ENCODE measurements around the gene CSF3R. TPM values are rescaled to one million over a fixed set of nuclear protein-coding genes. Genes with fewer than 3 reads are reported as not detected.

CSF3R gene
- polyA plus RNA-seq (2012; ENCODE audit: missing spikeins): 0.51 TPM

DNA sequence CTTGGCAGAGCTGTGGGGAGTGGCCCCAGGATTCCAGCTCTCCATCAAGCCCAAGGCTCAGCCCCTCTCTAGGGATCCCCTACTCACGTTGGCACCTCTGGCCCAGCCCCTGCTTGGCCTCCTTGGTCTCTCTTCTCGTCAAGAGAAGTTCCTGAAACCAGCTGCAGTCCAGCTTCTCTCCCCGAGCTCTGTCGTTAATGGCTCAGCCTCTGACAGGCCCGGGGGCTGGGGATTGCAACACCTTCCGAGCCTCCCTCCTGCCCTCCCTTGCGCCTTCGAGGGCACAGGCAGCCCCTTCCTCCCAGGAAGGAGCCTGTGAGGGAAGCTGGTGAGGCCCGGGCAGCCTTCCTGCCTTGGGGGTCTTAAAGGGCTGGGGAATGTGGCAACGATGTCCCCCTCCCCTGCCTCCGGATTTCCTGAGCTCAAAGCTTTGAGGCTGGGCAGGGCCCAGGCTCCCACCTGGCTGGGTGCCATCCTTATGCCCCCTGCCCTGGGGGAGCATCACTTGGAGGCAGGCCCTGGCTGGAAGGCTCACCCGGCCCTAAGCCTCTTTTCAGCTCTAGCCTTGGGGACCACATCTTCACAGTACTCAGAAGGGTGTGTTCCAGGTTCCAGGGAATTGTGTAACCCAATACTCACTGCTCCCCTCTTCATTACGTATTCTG lies at the start of gene CSF3R:
Gene CSF3R, minus strand, starts transcription at position 190 of the 665 bp plus-strand sequence. CDS start 3,417 bp downstream, outside the sequence.
- TF ChIP-seq POLR2A (IDR thresholded peaks at IDR 0.05; ENCODE audit: low read depth, low read length): no peak
- no peak for TF ChIP-seq TAF1 (IDR thresholded peaks at IDR 0.05; ENCODE audit: borderline replicate concordance, low read depth, low read length)
- TF ChIP-seq POLR2AphosphoS5 (IDR thresholded peaks at IDR 0.05; ENCODE audit: low read depth, low read length): no peak
- FAIRE-seq (no peak), DNase-seq (ENCODE audit: insufficient read length) (no peak)

DNA sequence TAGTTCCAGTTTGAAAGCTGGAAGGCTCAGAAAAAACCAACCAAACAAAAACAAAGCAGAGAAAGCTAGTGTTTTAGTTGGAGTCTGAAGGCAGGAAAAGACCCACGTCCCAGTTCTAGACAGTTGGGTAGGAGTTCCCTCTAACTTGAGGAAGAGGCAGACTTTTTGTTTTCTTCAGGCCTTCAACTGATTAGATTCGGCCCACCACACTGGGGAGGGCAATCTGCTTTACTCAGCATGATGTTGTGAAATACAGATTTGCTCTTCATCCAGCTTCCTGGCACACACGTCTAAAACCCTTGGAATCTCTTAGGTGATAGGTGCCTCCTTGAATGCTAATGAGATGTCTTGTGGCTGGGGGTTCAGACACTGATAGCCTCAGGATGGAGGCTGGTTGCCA lies 49.1 kb upstream of the CSF3R start:
- FAIRE-seq (no peak), DNase-seq (ENCODE audit: insufficient read length) (no peak)
- TF ChIP-seq POLR2A (IDR thresholded peaks at IDR 0.05; ENCODE audit: low read depth, low read length) (no peak), TAF1 (IDR thresholded peaks at IDR 0.05; ENCODE audit: borderline replicate concordance, low read depth, low read length) (no peak), POLR2AphosphoS5 (IDR thresholded peaks at IDR 0.05; ENCODE audit: low read depth, low read length) (no peak)

DNA sequence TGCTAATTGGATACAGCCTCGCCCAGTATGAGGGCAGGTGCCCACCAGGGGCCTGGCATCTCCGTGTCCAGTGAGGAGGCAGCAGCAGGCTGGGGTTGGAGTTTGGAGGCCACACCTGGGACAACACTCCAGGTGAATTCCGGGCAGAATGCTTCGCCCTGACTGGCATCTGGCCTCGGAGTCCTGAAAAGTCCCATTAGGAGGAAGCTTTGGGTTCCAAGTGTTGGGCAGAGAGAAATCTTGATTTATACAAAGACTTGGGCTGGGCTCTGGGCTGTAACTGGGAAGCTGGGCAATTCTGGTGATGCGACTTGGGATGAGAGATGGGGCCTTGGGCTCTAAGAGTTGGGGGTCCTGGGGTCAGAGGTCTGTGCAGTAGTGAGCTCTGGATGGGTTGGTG lies 48.1 kb upstream of the CSF3R start:
- DNase-seq (ENCODE audit: insufficient read length): no peak
- no peak for FAIRE-seq
- TF ChIP-seq TAF1 (IDR thresholded peaks at IDR 0.05; ENCODE audit: borderline replicate concordance, low read depth, low read length) (no peak), POLR2A (IDR thresholded peaks at IDR 0.05; ENCODE audit: low read depth, low read length) (no peak), POLR2AphosphoS5 (IDR thresholded peaks at IDR 0.05; ENCODE audit: low read depth, low read length) (no peak)

DNA sequence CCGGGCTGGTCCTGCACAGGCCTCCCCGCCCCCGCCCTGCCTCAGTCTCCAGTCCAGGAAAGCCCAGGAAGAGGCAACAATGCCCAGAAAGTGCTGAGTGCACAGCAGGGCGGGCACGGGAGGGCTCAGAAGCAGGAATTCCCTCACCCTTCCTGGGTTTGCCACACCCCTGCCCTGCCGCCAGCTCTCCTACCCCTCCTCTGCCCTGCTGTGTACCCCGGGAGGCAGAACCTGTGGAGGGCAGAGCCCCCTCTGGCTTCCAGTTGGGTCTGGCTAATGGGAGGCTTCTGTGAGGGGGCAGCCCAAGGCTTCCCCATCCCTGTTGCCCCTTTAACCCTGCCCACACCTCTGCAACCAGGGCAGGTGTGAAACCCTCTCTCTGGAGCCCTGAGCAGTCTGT lies 47.5 kb upstream of the CSF3R start:
- no peak for DNase-seq (ENCODE audit: insufficient read length)
- TF ChIP-seq POLR2A (IDR thresholded peaks at IDR 0.05; ENCODE audit: low read depth, low read length): no peak
- TF ChIP-seq TAF1 (IDR thresholded peaks at IDR 0.05; ENCODE audit: borderline replicate concordance, low read depth, low read length): no peak
- no peak for TF ChIP-seq POLR2AphosphoS5 (IDR thresholded peaks at IDR 0.05; ENCODE audit: low read depth, low read length)
- FAIRE-seq: no peak

DNA sequence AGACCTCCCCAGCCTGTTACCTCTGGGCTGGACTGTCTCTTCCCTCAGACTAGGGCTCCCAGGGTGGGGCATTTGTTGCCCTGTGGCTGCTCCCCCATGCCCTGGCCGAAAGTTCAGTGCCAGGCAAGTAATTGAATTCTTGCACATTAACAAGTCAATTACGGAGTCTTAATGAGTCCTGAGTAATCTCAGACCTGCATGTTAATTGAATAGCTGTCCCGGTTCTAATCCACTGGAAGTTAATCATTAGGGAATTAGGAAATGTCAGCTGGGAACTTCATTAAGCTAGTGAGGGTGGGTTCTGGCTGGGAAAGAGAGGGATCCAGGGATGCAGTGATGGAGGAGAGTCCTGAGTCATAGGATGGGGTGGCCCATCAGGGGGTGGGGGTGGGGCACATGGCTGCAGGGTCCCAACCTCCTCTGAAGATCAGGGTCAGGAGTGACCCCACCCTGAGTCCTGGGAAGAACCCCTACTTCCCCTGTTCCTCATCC lies 47.1 kb upstream of the CSF3R start:
- FAIRE-seq: no peak
- no peak for DNase-seq (ENCODE audit: insufficient read length)
- no peak for TF ChIP-seq POLR2A (IDR thresholded peaks at IDR 0.05; ENCODE audit: low read depth, low read length)
- no peak for TF ChIP-seq POLR2AphosphoS5 (IDR thresholded peaks at IDR 0.05; ENCODE audit: low read depth, low read length)
- TF ChIP-seq TAF1 (IDR thresholded peaks at IDR 0.05; ENCODE audit: borderline replicate concordance, low read depth, low read length): no peak

DNA sequence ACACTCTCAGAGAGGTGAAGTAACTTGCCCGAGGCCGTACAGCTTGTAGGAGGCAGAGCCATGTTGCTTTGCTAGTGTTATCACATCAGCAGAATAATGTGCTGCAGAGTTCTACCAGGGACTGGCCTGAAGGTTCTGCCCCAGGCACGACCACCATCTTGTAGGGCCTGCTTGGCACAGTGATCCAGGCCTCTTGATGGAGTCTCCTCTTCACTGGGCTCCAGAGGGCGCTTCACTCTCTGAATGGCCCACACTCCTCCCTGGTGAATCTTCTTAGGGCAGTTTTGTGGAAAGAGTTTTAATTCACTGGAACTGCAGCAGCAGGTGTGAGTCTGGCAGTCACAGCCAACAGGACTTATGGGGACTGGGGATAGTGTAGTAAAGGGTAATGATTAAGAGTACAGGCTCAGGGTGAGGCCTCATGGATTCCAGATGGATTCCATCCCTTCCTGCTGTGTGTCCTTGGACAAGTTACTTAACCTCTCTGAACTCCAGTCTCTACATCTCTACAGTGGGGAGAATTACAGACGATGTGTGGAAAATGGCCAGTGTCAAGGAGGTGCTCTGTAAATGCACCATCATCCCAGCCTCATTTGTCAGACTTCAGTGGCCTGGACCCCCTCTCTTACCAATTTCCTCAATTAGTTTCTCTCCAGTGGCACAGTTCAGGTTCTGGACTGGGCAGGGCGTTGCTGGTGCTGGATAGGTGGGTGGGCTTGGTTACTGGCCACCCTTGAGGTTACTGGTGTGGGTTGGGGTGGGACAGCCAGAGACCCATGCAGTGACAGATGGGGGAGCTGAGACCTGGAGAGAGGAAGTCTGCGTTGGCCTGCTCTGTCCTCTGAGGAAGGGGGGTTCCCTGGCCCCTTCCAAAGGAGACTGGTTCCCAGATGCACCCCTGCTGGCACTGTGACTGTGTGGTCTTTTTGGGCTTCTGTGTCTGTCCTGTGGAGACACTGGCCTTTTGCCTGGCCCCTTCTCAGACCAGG lies 45.9 kb upstream of the CSF3R start:
- no peak for DNase-seq (ENCODE audit: insufficient read length)
- no peak for FAIRE-seq
- no peak for TF ChIP-seq TAF1 (IDR thresholded peaks at IDR 0.05; ENCODE audit: borderline replicate concordance, low read depth, low read length)

DNA sequence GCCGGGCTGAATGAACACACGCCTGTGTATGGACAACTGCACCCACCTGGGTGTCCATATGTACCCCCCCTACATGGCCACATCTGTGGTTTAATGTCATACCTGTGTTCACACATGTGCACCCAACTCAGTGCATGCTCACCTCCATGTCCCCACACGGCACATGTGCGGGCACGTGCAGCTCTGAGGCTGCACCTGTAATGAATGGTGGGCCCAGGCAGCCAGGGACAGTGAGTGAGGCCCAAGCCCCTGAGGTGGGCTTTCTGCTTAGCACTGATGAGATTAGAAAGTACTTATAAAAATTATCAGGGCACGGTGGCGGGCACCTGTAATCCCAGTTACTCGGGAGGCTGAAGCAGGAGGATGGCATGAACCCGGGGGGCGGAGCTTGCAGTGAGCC lies 42.5 kb upstream of the CSF3R start:
- no peak for DNase-seq (ENCODE audit: insufficient read length)

DNA sequence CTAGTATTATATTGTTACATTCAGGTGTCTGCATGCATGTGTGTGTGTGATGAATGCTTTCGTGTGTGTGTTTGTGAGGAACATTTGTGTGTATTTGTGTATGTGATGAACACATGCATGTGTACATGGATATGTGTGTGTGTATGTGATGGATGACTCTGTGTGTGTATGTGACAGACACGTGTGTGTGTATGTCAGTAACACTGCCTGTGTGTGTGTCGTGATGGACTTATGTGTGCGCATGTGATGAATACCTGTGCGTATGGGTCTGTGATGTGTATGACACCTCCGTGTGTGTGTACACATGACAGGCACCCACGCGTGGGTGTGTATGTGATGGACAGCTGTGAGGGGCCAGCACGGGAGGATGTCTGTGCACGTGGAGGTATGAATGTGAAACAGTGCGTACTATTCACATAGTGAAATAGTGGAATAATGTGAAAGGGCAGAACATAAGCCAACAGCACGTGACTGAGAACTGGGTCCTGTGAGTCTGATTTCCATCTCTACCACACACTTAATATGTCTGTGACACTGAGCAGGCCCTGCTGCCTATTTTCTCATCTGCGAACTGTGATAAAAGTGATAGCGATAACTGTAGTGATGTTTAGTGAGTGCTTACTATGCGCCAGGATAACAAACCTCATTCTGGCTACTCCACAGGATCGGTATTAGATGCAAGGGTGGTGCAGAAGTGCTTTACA lies 41.8 kb upstream of the CSF3R start:
- TF ChIP-seq POLR2A (IDR thresholded peaks at IDR 0.05; ENCODE audit: low read depth, low read length) (no peak), POLR2AphosphoS5 (IDR thresholded peaks at IDR 0.05; ENCODE audit: low read depth, low read length) (no peak), TAF1 (IDR thresholded peaks at IDR 0.05; ENCODE audit: borderline replicate concordance, low read depth, low read length) (no peak)
- FAIRE-seq (peak; percentile 21), DNase-seq (ENCODE audit: insufficient read length) (no peak)

More for the DNA sequence above, 42.5 kb upstream of the CSF3R start:
- no peak for TF ChIP-seq TAF1 (IDR thresholded peaks at IDR 0.05; ENCODE audit: borderline replicate concordance, low read depth, low read length)
- no peak for TF ChIP-seq POLR2AphosphoS5 (IDR thresholded peaks at IDR 0.05; ENCODE audit: low read depth, low read length)
- TF ChIP-seq POLR2A (IDR thresholded peaks at IDR 0.05; ENCODE audit: low read depth, low read length): no peak
- no peak for FAIRE-seq

DNA sequence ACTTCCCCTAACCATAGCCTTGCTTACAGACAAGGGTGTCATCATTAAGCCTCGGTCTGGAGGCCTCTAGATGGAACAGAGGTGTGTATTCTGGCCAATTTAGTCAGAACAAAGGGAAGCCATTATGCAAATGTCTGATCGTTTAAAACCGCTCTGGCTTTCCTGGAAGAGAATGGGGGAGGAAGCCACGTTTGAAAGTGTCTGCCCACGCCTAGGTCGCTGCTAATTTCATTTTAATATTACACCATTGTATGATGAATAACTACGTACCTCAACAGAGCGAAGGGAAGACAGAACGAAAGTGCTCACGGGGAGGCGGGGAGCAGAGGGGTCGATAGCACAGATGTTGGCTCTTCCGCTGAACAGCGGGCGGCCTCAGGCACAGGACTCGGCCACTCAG lies 41.1 kb upstream of the CSF3R start:
- DNase-seq (ENCODE audit: insufficient read length) (no peak), FAIRE-seq (no peak)
- no peak for TF ChIP-seq POLR2A (IDR thresholded peaks at IDR 0.05; ENCODE audit: low read depth, low read length)
- TF ChIP-seq TAF1 (IDR thresholded peaks at IDR 0.05; ENCODE audit: borderline replicate concordance, low read depth, low read length): no peak
- no peak for TF ChIP-seq POLR2AphosphoS5 (IDR thresholded peaks at IDR 0.05; ENCODE audit: low read depth, low read length)

DNA sequence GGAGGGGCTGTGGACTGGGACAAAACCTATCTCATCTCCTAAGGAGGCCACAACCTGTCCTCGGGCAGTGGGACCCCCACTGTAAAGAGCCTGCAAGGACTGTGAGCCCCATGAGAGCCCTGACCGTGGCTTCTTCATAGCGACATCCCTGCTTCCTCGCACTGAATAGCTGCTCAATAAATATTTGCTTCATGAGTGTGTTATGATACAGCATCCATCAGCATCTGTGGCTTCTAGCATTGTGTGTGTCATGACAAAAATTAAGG lies 40.5 kb upstream of the CSF3R start:
- DNase-seq (ENCODE audit: insufficient read length) (no peak), FAIRE-seq (no peak)
- TF ChIP-seq TAF1 (IDR thresholded peaks at IDR 0.05; ENCODE audit: borderline replicate concordance, low read depth, low read length) (no peak), POLR2A (IDR thresholded peaks at IDR 0.05; ENCODE audit: low read depth, low read length) (no peak), POLR2AphosphoS5 (IDR thresholded peaks at IDR 0.05; ENCODE audit: low read depth, low read length) (no peak)

DNA sequence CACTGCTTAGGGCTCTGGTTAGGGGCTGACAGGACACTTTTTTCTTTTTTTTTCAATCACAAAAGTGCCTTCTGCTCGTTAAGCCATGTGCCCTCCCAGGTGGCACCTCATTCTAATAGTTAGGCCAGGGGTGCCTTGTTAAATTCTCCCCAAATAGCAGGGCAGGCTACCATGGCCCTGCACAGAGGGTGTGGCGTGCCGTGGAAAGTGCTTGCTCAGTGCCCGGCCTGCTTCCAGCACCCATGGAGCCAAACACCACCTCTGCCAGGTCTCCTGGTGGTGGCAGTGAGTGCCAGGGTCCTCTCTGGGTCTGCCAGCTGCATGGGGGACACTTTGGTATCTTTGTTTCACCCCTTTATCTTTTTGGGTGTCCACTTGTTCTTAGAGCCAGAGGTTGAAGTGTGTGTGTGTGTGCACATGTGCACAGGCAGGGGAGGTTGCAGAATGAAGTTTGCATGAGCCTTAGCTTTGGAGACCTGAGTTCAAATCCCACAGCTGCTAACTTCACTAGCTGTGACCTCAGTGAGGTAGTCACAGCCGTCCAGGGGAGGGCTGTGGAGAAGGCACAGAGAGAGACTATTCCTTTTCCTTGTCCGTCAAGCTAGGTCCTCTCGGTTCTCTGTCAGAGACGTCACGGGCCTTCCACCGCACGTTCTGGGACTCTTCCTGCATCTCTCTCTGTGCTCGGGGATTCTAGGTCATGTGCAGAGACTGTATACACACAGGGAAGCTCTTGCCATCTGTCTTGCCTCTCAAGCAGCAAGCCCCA lies 39.9 kb upstream of the CSF3R start:
- TF ChIP-seq POLR2AphosphoS5 (IDR thresholded peaks at IDR 0.05; ENCODE audit: low read depth, low read length): no peak
- TF ChIP-seq POLR2A (IDR thresholded peaks at IDR 0.05; ENCODE audit: low read depth, low read length): no peak
- TF ChIP-seq TAF1 (IDR thresholded peaks at IDR 0.05; ENCODE audit: borderline replicate concordance, low read depth, low read length): no peak

More for the DNA sequence above, 39.9 kb upstream of the CSF3R start:
- DNase-seq (ENCODE audit: insufficient read length) (no peak), FAIRE-seq (no peak)
